Measurements from ENCODE around the gene C21orf58.

DNA sequence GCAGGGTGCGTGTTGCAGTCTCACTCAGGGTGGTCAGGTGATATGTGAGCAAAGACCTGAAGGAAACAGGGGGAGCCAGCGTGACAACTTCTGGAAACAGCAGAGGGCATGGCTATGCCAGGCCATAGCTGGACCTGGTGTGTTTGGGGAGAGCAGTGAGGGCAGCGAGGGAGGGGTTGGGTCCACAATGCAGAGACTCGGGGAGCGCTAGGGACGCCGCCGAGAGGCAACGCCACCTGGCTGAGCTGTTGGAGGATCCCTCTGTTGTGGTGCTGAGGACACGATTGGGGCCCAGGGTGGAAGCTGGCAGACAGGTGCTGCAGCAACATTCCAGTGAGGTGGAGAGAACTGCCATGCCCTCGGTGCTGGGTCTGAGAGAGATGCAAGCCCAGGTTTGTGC is 68.5 kb downstream of the C21orf58 start:
- TF ChIP-seq, protein P1, sequence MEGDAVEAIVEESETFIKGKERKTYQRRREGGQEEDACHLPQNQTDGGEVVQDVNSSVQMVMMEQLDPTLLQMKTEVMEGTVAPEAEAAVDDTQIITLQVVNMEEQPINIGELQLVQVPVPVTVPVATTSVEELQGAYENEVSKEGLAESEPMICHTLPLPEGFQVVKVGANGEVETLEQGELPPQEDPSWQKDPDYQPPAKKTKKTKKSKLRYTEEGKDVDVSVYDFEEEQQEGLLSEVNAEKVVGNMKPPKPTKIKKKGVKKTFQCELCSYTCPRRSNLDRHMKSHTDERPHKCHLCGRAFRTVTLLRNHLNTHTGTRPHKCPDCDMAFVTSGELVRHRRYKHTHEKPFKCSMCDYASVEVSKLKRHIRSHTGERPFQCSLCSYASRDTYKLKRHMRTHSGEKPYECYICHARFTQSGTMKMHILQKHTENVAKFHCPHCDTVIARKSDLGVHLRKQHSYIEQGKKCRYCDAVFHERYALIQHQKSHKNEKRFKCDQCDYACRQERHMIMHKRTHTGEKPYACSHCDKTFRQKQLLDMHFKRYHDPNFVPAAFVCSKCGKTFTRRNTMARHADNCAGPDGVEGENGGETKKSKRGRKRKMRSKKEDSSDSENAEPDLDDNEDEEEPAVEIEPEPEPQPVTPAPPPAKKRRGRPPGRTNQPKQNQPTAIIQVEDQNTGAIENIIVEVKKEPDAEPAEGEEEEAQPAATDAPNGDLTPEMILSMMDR (IDR thresholded peaks at IDR 0.05) = no peak
- no peak for TF ChIP-seq POLR2A (IDR thresholded peaks at IDR 0.05)
